SK-N-SH treated with all-trans-retinoic acid at 6 μM for 48 hours (cell line): ENCODE measurements around the gene TICAM1.
"Not testable (repeated sequence)": the region's sequence is repeated elsewhere in the genome, so short reads cannot be mapped to it uniquely, and the experiment has no call there.

Source experiments
- ATAC-seq: fragments of 200-7000 bp; cut with Tn5 transposase; 3 replicates; pipeline ENCODE4 v1.9.1; 2020; ENCODE audit warnings: mild to moderate bottlenecking, moderate library complexity
- ARNTL ChIP-seq: fragments of 450-650 bp; formaldehyde crosslinking; IDR thresholded peaks from 2 replicates; pipeline ENCODE4 v1.5.0; 2020; ENCODE audit warnings: low read depth, mild to moderate bottlenecking, moderate library complexity, borderline replicate concordance
- CREB5 ChIP-seq: fragments of 250-450 bp; sonication (Bioruptor Pico); IDR thresholded peaks from 2 replicates; pipeline ENCODE4 v1.5.1; 2020; ENCODE audit warnings: low read depth, mild to moderate bottlenecking, moderate library complexity
- CSDC2 ChIP-seq: fragments of 250-450 bp; sonication (Bioruptor Pico); IDR thresholded peaks from 2 replicates; pipeline ENCODE4 v1.5.0; 2020; ENCODE audit warnings: mild to moderate bottlenecking, moderate library complexity
- CSRNP3 ChIP-seq: fragments of 250-450 bp; sonication (Bioruptor Pico); IDR thresholded peaks from 2 replicates; pipeline ENCODE4 v1.5.1; 2021; ENCODE audit warnings: mild to moderate bottlenecking, moderate library complexity
- ESRRG ChIP-seq: fragments of 250-450 bp; sonication (Bioruptor Pico); IDR thresholded peaks from 2 replicates; pipeline ENCODE4 v1.6.1; 2021; ENCODE audit warnings: mild to moderate bottlenecking
- GLIS3 ChIP-seq: fragments of 250-450 bp; sonication (Bioruptor Pico); IDR thresholded peaks from 2 replicates; pipeline ENCODE4 v1.5.0; 2020; ENCODE audit warnings: mild to moderate bottlenecking, moderate library complexity
- ISL1 ChIP-seq: fragments of 250-450 bp; sonication (Bioruptor Pico); IDR thresholded peaks from 2 replicates; pipeline ENCODE4 v2.1.2; 2022; ENCODE audit warnings: mild to moderate bottlenecking, moderate library complexity
- PPARA ChIP-seq: fragments of 250-450 bp; sonication (Bioruptor Pico); IDR thresholded peaks from 2 replicates; pipeline ENCODE4 v1.5.0; 2020; ENCODE audit warnings: mild to moderate bottlenecking, borderline replicate concordance
- RARB ChIP-seq: fragments of 250-450 bp; sonication (Bioruptor Pico); IDR thresholded peaks from 2 replicates; pipeline ENCODE4 v1.8.0; 2021; ENCODE audit warnings: mild to moderate bottlenecking, moderate library complexity
- SNAI2 ChIP-seq: fragments of 250-450 bp; sonication (Bioruptor Pico); IDR thresholded peaks from 2 replicates; pipeline ENCODE4 v1.5.0; 2020; ENCODE audit warnings: mild to moderate bottlenecking, moderate library complexity
- TCF4 ChIP-seq: fragments of 250-450 bp; sonication (Bioruptor Pico); IDR thresholded peaks from 2 replicates; pipeline ENCODE4 v1.8.0; 2021; ENCODE audit warnings: mild to moderate bottlenecking, moderate library complexity, borderline replicate concordance
- TSHZ2 ChIP-seq: fragments of 250-450 bp; sonication (Bioruptor Pico); IDR thresholded peaks from 2 replicates; pipeline ENCODE4 v1.5.0; 2020; ENCODE audit warnings: mild to moderate bottlenecking, moderate library complexity
- ZFP3 ChIP-seq: fragments of 250-450 bp; sonication (Bioruptor Pico); IDR thresholded peaks from 2 replicates; pipeline ENCODE4 v1.5.0; 2020; ENCODE audit warnings: mild to moderate bottlenecking, moderate library complexity
- ZFP30 ChIP-seq: fragments of 450-650 bp; formaldehyde crosslinking; IDR thresholded peaks from 2 replicates; pipeline ENCODE4 v1.5.0; 2022; ENCODE audit warnings: mild to moderate bottlenecking, moderate library complexity
- ZNF565 ChIP-seq: fragments of 450-650 bp; formaldehyde crosslinking; conservative IDR thresholded peaks from 2 replicates; pipeline ENCODE4 v1.5.0; 2020; ENCODE audit warnings: low read depth, mild to moderate bottlenecking, moderate library complexity
- ZNF70 ChIP-seq: fragments of 450-650 bp; formaldehyde crosslinking; IDR thresholded peaks from 2 replicates; pipeline ENCODE4 v1.5.0; 2020; ENCODE audit warnings: mild to moderate bottlenecking, moderate library complexity
- ZNF8 ChIP-seq: fragments of 450-650 bp; formaldehyde crosslinking; IDR thresholded peaks from 2 replicates; pipeline ENCODE4 v1.5.0; 2020; ENCODE audit warnings: mild to moderate bottlenecking, moderate library complexity
- TF ChIP-seq, protein P1 (sequence below): fragments of 250-450 bp; sonication (Bioruptor Pico); IDR thresholded peaks from 2 replicates; pipeline ENCODE4 v1.8.0; 2020; ENCODE audit warnings: mild to moderate bottlenecking, moderate library complexity, borderline replicate concordance

Gene TICAM1

GRCh38 chr19:4830768-4831265 is 695 bp downstream of the TICAM1 start:
- TF ChIP-seq PPARA (no peak), CSDC2 (no peak)
- ATAC-seq: peak; percentile 18

GRCh38 chr19:4830332-4830731 is 1.2 kb downstream of the TICAM1 start:
- no peak for ATAC-seq
- no peak for TF ChIP-seq SNAI2 (CRISPR knock-in tag)

DNA sequence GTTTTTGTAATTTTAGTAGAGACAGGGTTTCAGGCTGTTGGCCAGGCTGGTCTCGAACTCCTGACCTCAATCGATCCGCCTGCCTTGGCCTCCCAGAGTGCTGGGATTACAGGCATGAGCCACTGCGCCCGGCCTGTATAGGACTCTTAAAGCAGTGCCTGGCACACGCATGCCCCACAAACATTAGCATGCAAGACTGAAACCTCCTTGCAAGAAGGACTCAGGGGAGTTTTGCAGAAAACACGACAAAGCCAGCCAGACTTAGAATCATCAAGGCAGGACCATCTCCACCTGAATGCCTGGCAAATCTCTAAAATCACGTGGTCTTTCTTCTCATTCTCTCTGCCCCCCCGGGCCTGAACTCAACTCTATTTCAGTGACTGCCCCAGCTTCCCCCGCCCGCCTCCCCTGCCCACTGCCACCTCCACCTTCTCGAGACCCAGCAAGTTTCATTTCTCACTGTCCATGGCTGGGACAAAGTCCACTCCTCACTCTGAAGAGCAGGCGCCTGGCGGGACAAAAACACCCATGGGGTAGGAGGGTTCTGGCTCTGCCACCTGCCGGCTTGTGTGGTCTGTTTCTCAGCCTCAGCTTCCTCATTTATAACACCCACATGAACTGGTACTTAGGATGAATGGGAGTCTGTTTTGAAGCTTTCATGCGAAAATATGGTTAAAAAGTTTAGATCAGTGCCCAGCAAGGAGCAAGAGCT is 2.4 kb downstream of the TICAM1 start:
- ATAC-seq: no peak
- no peak for TF ChIP-seq TSHZ2 (CRISPR knock-in tag)
- TF ChIP-seq RARB (CRISPR knock-in tag): no peak
- no peak for TF ChIP-seq CREB5 (CRISPR knock-in tag)
- no peak for TF ChIP-seq TCF4 (CRISPR knock-in tag)
- TF ChIP-seq, protein P1, sequence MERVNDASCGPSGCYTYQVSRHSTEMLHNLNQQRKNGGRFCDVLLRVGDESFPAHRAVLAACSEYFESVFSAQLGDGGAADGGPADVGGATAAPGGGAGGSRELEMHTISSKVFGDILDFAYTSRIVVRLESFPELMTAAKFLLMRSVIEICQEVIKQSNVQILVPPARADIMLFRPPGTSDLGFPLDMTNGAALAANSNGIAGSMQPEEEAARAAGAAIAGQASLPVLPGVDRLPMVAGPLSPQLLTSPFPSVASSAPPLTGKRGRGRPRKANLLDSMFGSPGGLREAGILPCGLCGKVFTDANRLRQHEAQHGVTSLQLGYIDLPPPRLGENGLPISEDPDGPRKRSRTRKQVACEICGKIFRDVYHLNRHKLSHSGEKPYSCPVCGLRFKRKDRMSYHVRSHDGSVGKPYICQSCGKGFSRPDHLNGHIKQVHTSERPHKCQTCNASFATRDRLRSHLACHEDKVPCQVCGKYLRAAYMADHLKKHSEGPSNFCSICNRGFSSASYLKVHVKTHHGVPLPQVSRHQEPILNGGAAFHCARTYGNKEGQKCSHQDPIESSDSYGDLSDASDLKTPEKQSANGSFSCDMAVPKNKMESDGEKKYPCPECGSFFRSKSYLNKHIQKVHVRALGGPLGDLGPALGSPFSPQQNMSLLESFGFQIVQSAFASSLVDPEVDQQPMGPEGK (CRISPR knock-in tag): no peak
- TF ChIP-seq GLIS3: no peak
- TF ChIP-seq ARNTL (CRISPR knock-in tag): no peak
- no peak for TF ChIP-seq ZNF8 (CRISPR knock-in tag)
- no peak for TF ChIP-seq ZNF70 (CRISPR knock-in tag)

DNA sequence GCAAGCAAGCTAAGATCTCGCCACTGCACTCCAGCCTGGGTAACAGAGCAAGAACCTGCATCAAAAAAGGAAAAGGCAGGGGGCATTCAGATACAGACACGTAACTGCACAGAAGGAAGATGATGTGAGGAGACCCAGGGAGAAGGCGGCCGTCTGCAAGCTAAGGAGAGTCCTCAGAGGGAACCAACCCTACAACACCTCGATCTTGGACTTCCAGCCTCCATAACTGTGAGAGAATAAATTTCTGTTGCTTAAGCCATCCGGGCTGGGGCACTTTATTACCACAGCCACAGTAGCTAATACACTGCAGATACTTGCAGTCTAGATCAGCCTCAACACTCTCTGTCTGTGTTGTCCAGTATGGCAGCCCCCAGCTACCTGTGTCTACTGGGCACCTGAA is 7.9 kb downstream of the TICAM1 start:
- TF ChIP-seq TSHZ2 (CRISPR knock-in tag) (no peak), ESRRG (CRISPR knock-in tag) (no peak), TCF4 (CRISPR knock-in tag) (no peak), ZNF8 (CRISPR knock-in tag) (no peak), CSRNP3 (CRISPR knock-in tag) (no peak), ZNF565 (no peak), PPARA (no peak), ZFP30 (no peak), CREB5 (CRISPR knock-in tag) (no peak), RARB (CRISPR knock-in tag) (no peak), ISL1 (CRISPR knock-in tag) (no peak), ZFP3 (CRISPR knock-in tag) (no peak), ARNTL (CRISPR knock-in tag) (no peak)
- TF ChIP-seq, protein P1 (CRISPR knock-in tag): no peak
- no peak for ATAC-seq

DNA sequence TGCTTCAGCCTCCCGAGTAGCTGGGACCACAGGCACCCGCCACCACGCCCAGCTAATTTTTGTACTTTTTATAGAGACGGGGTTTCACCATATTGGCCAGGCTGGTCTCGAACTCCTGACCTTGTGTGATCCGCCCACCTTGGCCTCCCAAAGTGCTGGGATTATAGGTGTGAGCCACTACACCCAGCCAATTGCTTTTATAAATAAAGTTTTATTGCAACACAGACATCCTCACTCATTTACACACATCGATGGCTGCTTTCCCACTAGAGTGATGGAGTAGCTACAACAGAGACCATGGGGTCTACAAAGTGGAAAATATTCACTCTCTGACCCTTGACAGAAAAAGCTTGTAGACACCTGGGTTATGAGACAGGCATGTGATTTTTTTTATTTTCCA is 9.2 kb downstream of the TICAM1 start:
- not testable (repeated sequence) for ATAC-seq
